Occipital lobe (tissue), 2 donors: ENCODE results near the gene FBLN2. TPM values are rescaled to one million over a fixed set of nuclear protein-coding genes. Genes with fewer than 3 reads are reported as not detected.

Experiments
- DNase-seq: peaks from one replicate; lab custom pipeline; 2025; lab: John Stamatoyannopoulos, UW
- total RNA-seq: library from RNA; depleted of rRNA; stranded (reverse); fragments of >200 nt; gene quantifications from one replicate; pipeline ENCODE4 v1.2.3, GENCODE V29; 2014

FBLN2 gene
- total RNA-seq, 1 donor from 2014 or later = 9.4 TPM

GRCh38 chr3:13530241-13531009, 18.5 kb upstream of the FBLN2 start:
- DNase-seq = no peak

GRCh38 chr3:13532085-13532484, 16.8 kb upstream of the FBLN2 start:
- no peak for DNase-seq

- DNase-seq = no peak
Observed at GRCh38 chr3:13532631-13533030, 16.3 kb upstream of the FBLN2 start.

- DNase-seq = no peak
Observed at GRCh38 chr3:13533885-13534301, 15.0 kb upstream of the FBLN2 start.

- no peak for DNase-seq
Observed at GRCh38 chr3:13535526-13535875, 13.4 kb upstream of the FBLN2 start.

- no peak for DNase-seq
Observed at GRCh38 chr3:13535905-13536304, 13.0 kb upstream of the FBLN2 start.

- no peak for DNase-seq
Observed at GRCh38 chr3:13536432-13536831, 12.5 kb upstream of the FBLN2 start.

- no peak for DNase-seq
Observed at GRCh38 chr3:13536832-13537231, 12.1 kb upstream of the FBLN2 start.

- no peak for DNase-seq
Observed at GRCh38 chr3:13537244-13537908, 11.5 kb upstream of the FBLN2 start.

GRCh38 chr3:13537909-13538296, 11.0 kb upstream of the FBLN2 start:
- no peak for DNase-seq

- DNase-seq = no peak
Observed at GRCh38 chr3:13538520-13539291, 10.2 kb upstream of the FBLN2 start.

- no peak for DNase-seq
Observed at GRCh38 chr3:13539292-13539638, 9.7 kb upstream of the FBLN2 start.

GRCh38 chr3:13539671-13540070, 9.3 kb upstream of the FBLN2 start:
- no peak for DNase-seq

GRCh38 chr3:13540297-13540995, 8.5 kb upstream of the FBLN2 start:
- no peak for DNase-seq

GRCh38 chr3:13541691-13542090, 7.2 kb upstream of the FBLN2 start:
- no peak for DNase-seq

- no peak for DNase-seq
Observed at GRCh38 chr3:13542142-13542541, 6.8 kb upstream of the FBLN2 start.

- DNase-seq = no peak
Observed at GRCh38 chr3:13543253-13543652, 5.7 kb upstream of the FBLN2 start.

GRCh38 chr3:13544293-13544831, 4.6 kb upstream of the FBLN2 start:
- no peak for DNase-seq

- no peak for DNase-seq
Observed at GRCh38 chr3:13544951-13545651, 3.8 kb upstream of the FBLN2 start.

GRCh38 chr3:13545952-13546454, 2.9 kb upstream of the FBLN2 start:
- no peak for DNase-seq

GRCh38 chr3:13546667-13547171, 2.2 kb upstream of the FBLN2 start:
- no peak for DNase-seq
